Ovary (tissue), 9 donors: ENCODE measurements around the gene PSENEN. TPM values are rescaled to one million over a fixed set of nuclear protein-coding genes. Genes with fewer than 3 reads are reported as not detected.

Experiments used
- DNase-seq, 5 donors: peaks; one replicate each; pipeline ENCODE4 v3.0.0-alpha.2; 2019 to 2020
- H3K27ac ChIP-seq, 2 donors: fragments of 200-600 bp; one replicate each; pipeline versions ENCODE4 v1.5.1 to v1.8.0; 2019 to 2022
- H3K27me3 ChIP-seq: fragments of 200-600 bp; one replicate; pipeline ENCODE4 v1.8.0; 2022
- H3K36me3 ChIP-seq: fragments of 200-600 bp; sonication (generic); one replicate; pipeline ENCODE4 v1.5.1; 2019
- H3K4me1 ChIP-seq: one replicate; pipeline ENCODE4 v1.8.1; 2013; ENCODE audit warnings: mild to moderate bottlenecking, moderate library complexity; ENCODE audit not compliant: insufficient read depth
- H3K4me3 ChIP-seq: fragments of 200-600 bp; sonication (generic); one replicate; pipeline ENCODE4 v1.5.1; 2017
- H3K9me3 ChIP-seq, 2 donors: fragments of 200-600 bp in 1 of 2; sonication (generic) in 1 of 2; one replicate each; pipeline versions ENCODE4 v1.5.1 to v1.8.1; 2013 to 2019; ENCODE audit warnings: mild to moderate bottlenecking in 1 of 2, moderate library complexity in 1 of 2
- CTCF ChIP-seq, 3 donors: fragments of 450-650 bp in 2 of 3; fragments of 200-600 bp in 1 of 3; IDR thresholded peaks; one replicate each; pipeline versions ENCODE4 v1.5.1 to v1.8.0; 2016 to 2022; ENCODE audit warnings: antibody characterized with exemption in 3 of 3, mild to moderate bottlenecking in 1 of 3
- EP300 ChIP-seq: sonication (generic); formaldehyde crosslinking; IDR thresholded peaks from one replicate; pipeline ENCODE4 v1.6.1; 2017; ENCODE audit warnings: antibody characterized with exemption
- POLR2A ChIP-seq: fragments of 450-650 bp; IDR thresholded peaks from one replicate; pipeline ENCODE4 v1.6.1; 2017; ENCODE audit warnings: antibody characterized with exemption, mild to moderate bottlenecking, moderate library complexity
- WGBS, 3 donors: extraction: QIAGEN DNeasy Blood & Tissue Kit in 1 of 3; methylation state at CpG; one replicate each; pipeline versions ENCODE4 v1.1.5 to v1.1.7; 2013 to 2017; 5-methylcytosine and 5-hydroxymethylcytosine counted together
- intact Hi-C, 4 donors: fragments of 100-400 bp; cut with DNase I; formaldehyde crosslinking; loops; one replicate each; pipeline versions ENCODE4 v1.11.0 to v1.15.1; 2022 to 2023
- polyA plus RNA-seq, 2 donors: library from polyadenylated mRNA; stranded (reverse); fragments of 200-250 nt in 1 of 2; fragments of 350-450 nt in 1 of 2; fragmentation: Illumina TruSeq in 1 of 2; extraction: RNeasy Lipid Tissue Mini Kit (QIAGEN cat#74804) in 1 of 2; gene quantifications; one replicate each; pipeline ENCODE4 v1.2.3, GENCODE V29; 2013 to 2014
- total RNA-seq, 7 donors: library from RNA; depleted of rRNA in 2 of 7; stranded (reverse); fragments of >200 nt in 2 of 7; fragmentation: NEBNext Ultra II Directional in 3 of 7; extraction: Animal tissue kit (Norgen Biotek cat#: 25700) in 3 of 7; gene quantifications; one replicate each; pipeline versions ENCODE4 v1.1.0 to v1.2.4, GENCODE V29; 2016 to 2023
- donor health status: DM: no; HTN: no; CAD: no; lungs with moderate emphysema.
- donor health status: DM: no; HTN: no; CAD: no.
- donor health status: Bipolar disorder and iron deficiency.
- donor health status: DM: yes; HTN: yes; CAD: no.
- donor health status: DM: no; HTN: no; CAD: no.
- donor health status: DM: yes; HTN: yes; CAD: no.

Gene PSENEN
- total and polyA plus RNA-seq, 9 donors, result 23.4 to 90.4 (median 44.6) TPM

- no peak overlapping the region for H3K27ac ChIP-seq
- TF ChIP-seq CTCF (IDR thresholded peaks at IDR 0.05), result no peak
- TF ChIP-seq EP300, result no peak
- TF ChIP-seq POLR2A, result no peak
- peak overlapping the region; percentile 85 for H3K4me3 ChIP-seq
- intact Hi-C loops, result loop anchor here in 1 of 4 donors (5.0 kb wide), 1 partner anchor 156 kb away; no protein-coding TSS in a partner anchor
- DNase-seq, result peak in 1 of 5 donors; percentile 38
- peaks cover 7% of the 10 kb centered on the region for H3K4me1 ChIP-seq
- H3K9me3 ChIP-seq, result no peaks in the 10 kb centered on the region
- no peaks in the 10 kb centered on the region for H3K27me3 ChIP-seq
- H3K36me3 ChIP-seq, result no peaks in the 10 kb centered on the region
- WGBS, 3 donors, result 48 to 49% (median 49%) methylated on average over 13 of the region's 13 CpGs
Measured at GRCh38 chr19:35776102-35776788, 30.8 kb downstream of the PSENEN start.

DNA sequence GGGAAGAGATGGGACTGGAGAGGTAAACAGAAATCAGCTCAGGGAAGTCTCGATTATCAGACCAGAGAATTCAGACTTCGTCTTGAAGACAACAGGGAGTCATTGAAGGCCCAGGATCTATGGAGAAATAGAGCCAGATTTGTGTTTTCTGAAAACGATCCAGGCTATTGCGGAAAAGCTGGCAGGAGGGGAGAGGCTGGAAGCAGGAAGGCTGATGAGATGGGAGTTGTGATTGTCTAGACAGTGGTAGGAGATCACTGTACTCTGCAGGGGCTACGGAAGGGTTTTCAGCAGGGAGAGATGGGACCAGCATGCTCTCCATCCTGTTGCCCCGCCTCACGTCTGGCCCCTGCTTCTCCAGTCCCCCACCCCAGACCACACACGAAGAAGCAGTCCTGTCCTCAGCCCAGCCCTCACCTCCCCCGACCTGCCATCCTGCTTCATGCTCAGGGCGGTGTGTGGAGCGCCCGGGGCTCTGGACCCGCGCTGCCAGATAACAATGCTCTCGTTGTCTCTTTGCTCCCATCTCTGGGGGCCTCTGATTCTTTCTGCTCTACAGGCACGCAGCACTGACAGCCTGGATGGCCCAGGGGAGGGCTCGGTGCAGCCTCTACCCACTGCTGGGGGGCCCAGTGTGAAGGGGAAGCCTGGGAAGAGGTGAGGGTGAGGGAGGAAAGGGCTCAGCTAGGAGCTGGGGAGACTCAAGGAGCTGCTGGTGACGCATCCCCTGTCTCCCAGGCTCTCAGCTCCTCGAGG is 31.8 kb downstream of the PSENEN start:
- Histone ChIP-seq H3K27ac (no peak overlapping the region), H3K4me3 (no peak overlapping the region), H3K9me3 (no peaks in the 10 kb centered on the region), H3K27me3 (no peaks in the 10 kb centered on the region), H3K4me1 (peaks cover 7% of the 10 kb centered on the region), H3K36me3 (no peaks in the 10 kb centered on the region)
- no peak for TF ChIP-seq EP300
- no peak for TF ChIP-seq POLR2A
- no peak for TF ChIP-seq CTCF (IDR thresholded peaks at IDR 0.05)
- DNase-seq, result no peak
- whole genome bisulfite sequencing, 3 donors, result 61 to 69% (median 66%) methylated on average over 19 of the region's 19 CpGs
- intact Hi-C loops, result loop anchor here in 1 of 4 donors (5.0 kb wide), 1 partner anchor 155 kb away; no protein-coding TSS in a partner anchor

DNA sequence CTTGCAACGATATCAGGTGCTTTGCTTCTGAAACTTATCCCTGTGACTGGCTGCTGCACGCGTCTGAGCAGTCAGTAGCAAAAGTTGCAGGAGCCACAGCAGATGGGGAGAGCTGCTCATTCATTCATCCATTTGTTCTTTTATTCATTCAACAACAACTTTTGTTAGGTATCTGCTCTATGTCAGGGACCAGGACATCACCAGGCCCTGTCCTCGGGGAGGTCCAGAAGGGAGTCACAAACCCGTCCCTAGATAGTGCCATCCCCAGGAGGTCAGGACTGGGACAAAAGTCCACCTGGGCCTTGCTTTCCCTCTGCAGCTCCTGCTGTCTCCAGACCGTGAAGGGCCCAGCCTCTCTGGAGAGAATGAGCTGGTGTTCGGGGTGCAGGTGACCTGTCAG is 32.5 kb downstream of the PSENEN start:
- no peaks in the 10 kb centered on the region for H3K36me3 ChIP-seq
- intact Hi-C loops, result loop anchor here in 1 of 4 donors (5.0 kb wide), 1 partner anchor 154 kb away; no protein-coding TSS in a partner anchor

More for the DNA sequence above, 32.5 kb downstream of the PSENEN start:
- TF ChIP-seq CTCF (IDR thresholded peaks at IDR 0.05) (no peak), POLR2A (no peak), EP300 (no peak)
- 86 to 91% (median 86%) methylated on average over 7 of the region's 7 CpGs for WGBS, 3 donors
- no peaks in the 10 kb centered on the region for H3K27me3 ChIP-seq
- H3K4me1 ChIP-seq, result peaks cover 7% of the 10 kb centered on the region
- no peak overlapping the region for H3K4me3 ChIP-seq
- H3K9me3 ChIP-seq, result no peaks in the 10 kb centered on the region
- no peak overlapping the region for H3K27ac ChIP-seq
- no peak for DNase-seq
